NK-92 (cell line): ENCODE data around the gene GPR139.

Experiments
- DNase-seq: peaks from one replicate; lab custom pipeline; 2025; ENCODE audit not compliant: unreplicated experiment; lab: John Stamatoyannopoulos, UW

GPR139 gene

DNA sequence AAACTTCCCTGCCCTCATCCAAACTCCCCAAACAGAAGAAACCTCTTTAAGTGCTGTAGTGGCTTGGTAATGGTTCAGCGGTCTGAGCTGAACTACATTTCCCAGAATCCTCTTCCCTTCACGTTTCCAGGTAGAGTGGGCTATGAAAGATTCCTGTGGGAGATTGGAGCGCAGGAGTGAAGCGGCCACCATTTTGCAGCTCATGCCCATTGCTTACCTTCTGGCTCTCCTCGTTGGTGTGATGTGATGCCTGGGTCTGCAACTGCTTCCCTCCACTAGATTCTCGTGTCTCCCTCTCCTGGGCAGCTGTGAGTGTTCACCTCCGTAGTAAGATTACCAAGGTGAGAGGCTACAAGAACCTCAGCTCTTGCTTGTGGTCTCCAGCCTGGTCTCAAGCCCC lies 82.1 kb downstream of the GPR139 start:
- no peak for DNase-seq

GRCh38 chr16:19984135-19984534 lies 89.6 kb downstream of the GPR139 start:
- DNase-seq, result no peak
